OCI-LY3 (cell line): ENCODE results near the gene OAF.

ENCODE experiments used
- EZH2phosphoT487 ChIP-seq: fragments of 200-600 bp; shearing (Covaris generic); IDR thresholded peaks from 2 replicates; pipeline ENCODE4 v1.6.1; 2018; ENCODE audit warnings: antibody characterized with exemption, mixed run types, low read depth
- TF ChIP-seq, protein P1 (sequence below): fragments of 200-600, 300-600 bp; sonication (generic); IDR thresholded peaks from 2 replicates; pipeline ENCODE4 v1.5.1; 2014; ENCODE audit warnings: antibody characterized with exemption, low read length, low read depth

DNA sequence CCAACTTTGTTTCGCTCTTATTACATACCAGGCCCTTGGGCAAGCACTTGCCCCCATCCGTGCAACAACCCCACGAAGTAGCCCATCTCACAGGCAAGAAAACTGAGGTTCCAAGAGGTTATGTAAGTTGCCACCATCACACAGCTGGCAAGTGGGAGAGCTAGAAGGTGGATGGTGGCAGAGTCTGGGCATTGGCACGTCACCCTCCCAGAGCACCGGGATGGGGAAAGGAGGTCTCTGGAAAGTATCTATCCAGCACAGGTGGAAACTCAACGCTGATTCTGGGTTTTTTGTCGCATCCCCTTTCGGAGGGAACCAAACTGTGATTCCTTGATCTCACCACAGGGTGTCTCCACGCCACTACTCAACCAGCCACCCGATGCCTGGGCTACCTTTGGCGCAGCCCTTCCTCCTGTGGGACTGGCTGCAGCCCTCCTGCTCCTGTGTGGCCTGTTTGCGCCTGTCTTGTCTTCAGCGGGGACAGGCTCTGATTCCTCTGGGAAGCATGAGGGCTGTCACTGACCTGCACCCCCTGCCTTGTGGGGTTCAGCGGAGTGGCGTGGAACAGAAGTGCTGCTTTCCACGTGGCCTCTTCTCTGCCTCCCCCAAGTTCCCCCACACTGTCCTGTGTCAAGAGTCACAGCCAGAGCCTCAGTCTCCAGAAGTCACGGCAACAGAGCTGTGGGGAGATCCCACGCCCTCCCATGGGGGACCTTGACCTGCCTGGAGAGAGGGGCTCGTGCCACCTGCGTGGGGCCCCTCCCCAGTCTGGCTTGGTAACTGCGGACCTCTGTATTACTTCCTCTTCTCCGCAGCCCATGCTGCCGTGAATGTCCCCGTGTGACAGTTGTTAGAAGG, 38.5 kb upstream of the OAF start:
- TF ChIP-seq, protein P1, sequence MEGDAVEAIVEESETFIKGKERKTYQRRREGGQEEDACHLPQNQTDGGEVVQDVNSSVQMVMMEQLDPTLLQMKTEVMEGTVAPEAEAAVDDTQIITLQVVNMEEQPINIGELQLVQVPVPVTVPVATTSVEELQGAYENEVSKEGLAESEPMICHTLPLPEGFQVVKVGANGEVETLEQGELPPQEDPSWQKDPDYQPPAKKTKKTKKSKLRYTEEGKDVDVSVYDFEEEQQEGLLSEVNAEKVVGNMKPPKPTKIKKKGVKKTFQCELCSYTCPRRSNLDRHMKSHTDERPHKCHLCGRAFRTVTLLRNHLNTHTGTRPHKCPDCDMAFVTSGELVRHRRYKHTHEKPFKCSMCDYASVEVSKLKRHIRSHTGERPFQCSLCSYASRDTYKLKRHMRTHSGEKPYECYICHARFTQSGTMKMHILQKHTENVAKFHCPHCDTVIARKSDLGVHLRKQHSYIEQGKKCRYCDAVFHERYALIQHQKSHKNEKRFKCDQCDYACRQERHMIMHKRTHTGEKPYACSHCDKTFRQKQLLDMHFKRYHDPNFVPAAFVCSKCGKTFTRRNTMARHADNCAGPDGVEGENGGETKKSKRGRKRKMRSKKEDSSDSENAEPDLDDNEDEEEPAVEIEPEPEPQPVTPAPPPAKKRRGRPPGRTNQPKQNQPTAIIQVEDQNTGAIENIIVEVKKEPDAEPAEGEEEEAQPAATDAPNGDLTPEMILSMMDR: peak; percentile 82
- no peak for TF ChIP-seq EZH2phosphoT487
